SK-N-SH treated with all-trans-retinoic acid at 6 μM for 48 hours (cell line): ENCODE data around the gene S100A5.

ENCODE experiments used
- CREB5 ChIP-seq: fragments of 250-450 bp; sonication (Bioruptor Pico); IDR thresholded peaks from 2 replicates; pipeline ENCODE4 v1.5.1; 2020; ENCODE audit warnings: low read depth, mild to moderate bottlenecking, moderate library complexity
- CSDC2 ChIP-seq: fragments of 250-450 bp; sonication (Bioruptor Pico); IDR thresholded peaks from 2 replicates; pipeline ENCODE4 v1.5.0; 2020; ENCODE audit warnings: mild to moderate bottlenecking, moderate library complexity
- CSRNP3 ChIP-seq: fragments of 250-450 bp; sonication (Bioruptor Pico); IDR thresholded peaks from 2 replicates; pipeline ENCODE4 v1.5.1; 2021; ENCODE audit warnings: mild to moderate bottlenecking, moderate library complexity
- ISL1 ChIP-seq: fragments of 250-450 bp; sonication (Bioruptor Pico); IDR thresholded peaks from 2 replicates; pipeline ENCODE4 v2.1.2; 2022; ENCODE audit warnings: mild to moderate bottlenecking, moderate library complexity
- PATZ1 ChIP-seq: fragments of 250-450 bp; sonication (Bioruptor Pico); IDR thresholded peaks from 2 replicates; pipeline ENCODE4 v1.8.0; 2020; ENCODE audit warnings: mild to moderate bottlenecking, moderate library complexity, borderline replicate concordance
- TOX ChIP-seq: fragments of 250-450 bp; sonication (Bioruptor Pico); IDR thresholded peaks from 2 replicates; pipeline ENCODE4 v1.8.0; 2021; ENCODE audit warnings: mild to moderate bottlenecking, moderate library complexity, borderline replicate concordance
- ZC3H10 ChIP-seq: fragments of 250-450 bp; sonication (Bioruptor Pico); IDR thresholded peaks from 2 replicates; pipeline ENCODE4 v1.5.1; 2021; ENCODE audit warnings: mild to moderate bottlenecking, moderate library complexity
- ZFP3 ChIP-seq: fragments of 250-450 bp; sonication (Bioruptor Pico); IDR thresholded peaks from 2 replicates; pipeline ENCODE4 v1.5.0; 2020; ENCODE audit warnings: mild to moderate bottlenecking, moderate library complexity
- TF ChIP-seq, protein P1 (sequence below): fragments of 250-450 bp; sonication (Bioruptor Pico); IDR thresholded peaks from 2 replicates; pipeline ENCODE4 v1.5.0; 2020; ENCODE audit warnings: mild to moderate bottlenecking, moderate library complexity

DNA sequence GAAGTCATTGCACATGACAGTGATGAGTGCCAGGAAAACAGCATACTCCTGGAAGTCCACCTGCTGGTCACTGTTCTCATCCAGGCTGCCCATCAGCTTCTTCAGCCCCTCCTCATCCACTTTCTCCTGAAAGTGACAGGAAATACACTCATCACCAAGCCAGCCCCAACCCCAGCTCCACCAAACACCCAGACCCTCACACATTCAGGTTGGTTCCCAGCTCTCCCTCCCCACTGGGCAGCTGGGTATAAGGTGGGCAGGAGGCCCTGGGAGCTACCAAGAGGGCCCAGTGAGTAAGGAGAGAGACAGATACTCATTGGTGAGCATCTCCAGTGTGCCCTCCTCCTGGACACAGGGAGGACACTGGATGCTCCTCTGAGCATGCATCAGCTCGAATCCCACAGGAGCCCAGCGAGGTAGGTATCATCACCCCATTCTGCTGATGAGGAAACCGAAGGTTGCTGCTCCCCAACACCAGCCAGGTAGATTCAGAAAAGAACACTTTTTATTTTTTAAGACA, 20.8 kb upstream of the S100A5 start:
- TF ChIP-seq ZFP3 (CRISPR knock-in tag) (no peak), CSRNP3 (CRISPR knock-in tag) (no peak), PATZ1 (CRISPR knock-in tag) (no peak), TOX (CRISPR knock-in tag) (no peak), CREB5 (CRISPR knock-in tag) (no peak), ISL1 (CRISPR knock-in tag) (no peak), ZC3H10 (no peak), CSDC2 (CRISPR knock-in tag) (no peak)
- TF ChIP-seq, protein P1, sequence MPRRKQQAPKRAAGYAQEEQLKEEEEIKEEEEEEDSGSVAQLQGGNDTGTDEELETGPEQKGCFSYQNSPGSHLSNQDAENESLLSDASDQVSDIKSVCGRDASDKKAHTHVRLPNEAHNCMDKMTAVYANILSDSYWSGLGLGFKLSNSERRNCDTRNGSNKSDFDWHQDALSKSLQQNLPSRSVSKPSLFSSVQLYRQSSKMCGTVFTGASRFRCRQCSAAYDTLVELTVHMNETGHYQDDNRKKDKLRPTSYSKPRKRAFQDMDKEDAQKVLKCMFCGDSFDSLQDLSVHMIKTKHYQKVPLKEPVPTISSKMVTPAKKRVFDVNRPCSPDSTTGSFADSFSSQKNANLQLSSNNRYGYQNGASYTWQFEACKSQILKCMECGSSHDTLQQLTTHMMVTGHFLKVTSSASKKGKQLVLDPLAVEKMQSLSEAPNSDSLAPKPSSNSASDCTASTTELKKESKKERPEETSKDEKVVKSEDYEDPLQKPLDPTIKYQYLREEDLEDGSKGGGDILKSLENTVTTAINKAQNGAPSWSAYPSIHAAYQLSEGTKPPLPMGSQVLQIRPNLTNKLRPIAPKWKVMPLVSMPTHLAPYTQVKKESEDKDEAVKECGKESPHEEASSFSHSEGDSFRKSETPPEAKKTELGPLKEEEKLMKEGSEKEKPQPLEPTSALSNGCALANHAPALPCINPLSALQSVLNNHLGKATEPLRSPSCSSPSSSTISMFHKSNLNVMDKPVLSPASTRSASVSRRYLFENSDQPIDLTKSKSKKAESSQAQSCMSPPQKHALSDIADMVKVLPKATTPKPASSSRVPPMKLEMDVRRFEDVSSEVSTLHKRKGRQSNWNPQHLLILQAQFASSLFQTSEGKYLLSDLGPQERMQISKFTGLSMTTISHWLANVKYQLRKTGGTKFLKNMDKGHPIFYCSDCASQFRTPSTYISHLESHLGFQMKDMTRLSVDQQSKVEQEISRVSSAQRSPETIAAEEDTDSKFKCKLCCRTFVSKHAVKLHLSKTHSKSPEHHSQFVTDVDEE = no peak
